Neural crest cell (in vitro differentiated cells): ENCODE results near the gene NOTO. TPM values are rescaled to one million over a fixed set of nuclear protein-coding genes. Genes with fewer than 3 reads are reported as not detected.
A peak's percentile ranks its signal among the peaks of the same experiment; 100 is the strongest.

ENCODE experiments used
- DNase-seq: peaks from one replicate; pipeline ENCODE4 v3.0.0; 2021; ENCODE audit warnings: low read depth, mixed read lengths, low spot score
- H3K27ac Mint-ChIP-seq: one replicate; pipeline ENCODE4 v1.8.0; 2021; ENCODE audit warnings: mild to moderate bottlenecking, mixed read lengths; ENCODE audit not compliant: unreplicated experiment
- H3K27me3 Mint-ChIP-seq: 2 replicates; pipeline ENCODE4 v1.8.0; 2021; ENCODE audit warnings: low read depth, mild to moderate bottlenecking, mixed read lengths
- H3K36me3 Mint-ChIP-seq: 2 replicates; pipeline ENCODE4 v1.8.0; 2021; ENCODE audit warnings: low read depth, mild to moderate bottlenecking, mixed read lengths
- H3K4me1 Mint-ChIP-seq: 2 replicates; pipeline ENCODE4 v1.8.0; 2021; ENCODE audit warnings: mixed read lengths
- H3K4me3 Mint-ChIP-seq: one replicate; pipeline ENCODE4 v1.8.0; 2021; ENCODE audit warnings: mild to moderate bottlenecking, mixed read lengths
- H3K9me3 Mint-ChIP-seq: 2 replicates; pipeline ENCODE4 v1.8.0; 2021; ENCODE audit warnings: mixed read lengths
- total RNA-seq: library from RNA; stranded (reverse); gene quantifications from 2 replicates; pipeline ENCODE4 v1.2.1, GENCODE V29; 2021
- TF ChIP-seq, protein P1 (sequence below): fragments of 200-600 bp; sonication (generic); conservative IDR thresholded peaks from 2 replicates; pipeline ENCODE4 v1.5.0; 2021; ENCODE audit warnings: antibody characterized with exemption, mild to moderate bottlenecking

The NOTO gene
- total RNA-seq, 1 donor from 2014 or later, result not detected

DNA sequence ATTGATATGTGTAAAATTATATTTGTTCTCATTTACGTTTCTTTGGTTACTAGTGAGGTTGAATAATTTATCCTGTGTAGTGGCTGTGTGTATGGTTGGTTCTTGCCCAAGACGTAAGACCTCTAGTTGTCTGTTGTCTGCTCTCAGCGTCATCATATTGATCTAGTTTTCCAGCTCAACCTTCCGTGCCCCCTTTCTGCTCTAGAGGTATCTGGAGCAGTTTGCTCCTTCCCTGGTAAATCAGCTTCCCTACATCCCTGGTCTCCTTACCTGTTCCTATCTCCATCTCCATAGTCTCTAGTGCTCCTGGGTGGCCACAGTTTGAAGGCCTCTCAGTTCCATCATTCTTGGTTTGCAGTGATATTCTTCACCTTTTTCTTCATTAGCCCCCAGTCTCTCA lies 12.9 kb downstream of the NOTO start:
- peaks cover 3% of the 10 kb centered on the region for H3K27me3 Mint-ChIP-seq
- TF ChIP-seq, protein P1, sequence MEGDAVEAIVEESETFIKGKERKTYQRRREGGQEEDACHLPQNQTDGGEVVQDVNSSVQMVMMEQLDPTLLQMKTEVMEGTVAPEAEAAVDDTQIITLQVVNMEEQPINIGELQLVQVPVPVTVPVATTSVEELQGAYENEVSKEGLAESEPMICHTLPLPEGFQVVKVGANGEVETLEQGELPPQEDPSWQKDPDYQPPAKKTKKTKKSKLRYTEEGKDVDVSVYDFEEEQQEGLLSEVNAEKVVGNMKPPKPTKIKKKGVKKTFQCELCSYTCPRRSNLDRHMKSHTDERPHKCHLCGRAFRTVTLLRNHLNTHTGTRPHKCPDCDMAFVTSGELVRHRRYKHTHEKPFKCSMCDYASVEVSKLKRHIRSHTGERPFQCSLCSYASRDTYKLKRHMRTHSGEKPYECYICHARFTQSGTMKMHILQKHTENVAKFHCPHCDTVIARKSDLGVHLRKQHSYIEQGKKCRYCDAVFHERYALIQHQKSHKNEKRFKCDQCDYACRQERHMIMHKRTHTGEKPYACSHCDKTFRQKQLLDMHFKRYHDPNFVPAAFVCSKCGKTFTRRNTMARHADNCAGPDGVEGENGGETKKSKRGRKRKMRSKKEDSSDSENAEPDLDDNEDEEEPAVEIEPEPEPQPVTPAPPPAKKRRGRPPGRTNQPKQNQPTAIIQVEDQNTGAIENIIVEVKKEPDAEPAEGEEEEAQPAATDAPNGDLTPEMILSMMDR, result no peak
- peak overlapping the region; percentile 92 for H3K4me3 Mint-ChIP-seq
- H3K36me3 Mint-ChIP-seq, result no peaks in the 10 kb centered on the region
- H3K9me3 Mint-ChIP-seq, result no peaks in the 10 kb centered on the region
- peaks cover 30% of the 10 kb centered on the region for H3K4me1 Mint-ChIP-seq
- no peak for DNase-seq
- H3K27ac Mint-ChIP-seq, result no peak overlapping the region

DNA sequence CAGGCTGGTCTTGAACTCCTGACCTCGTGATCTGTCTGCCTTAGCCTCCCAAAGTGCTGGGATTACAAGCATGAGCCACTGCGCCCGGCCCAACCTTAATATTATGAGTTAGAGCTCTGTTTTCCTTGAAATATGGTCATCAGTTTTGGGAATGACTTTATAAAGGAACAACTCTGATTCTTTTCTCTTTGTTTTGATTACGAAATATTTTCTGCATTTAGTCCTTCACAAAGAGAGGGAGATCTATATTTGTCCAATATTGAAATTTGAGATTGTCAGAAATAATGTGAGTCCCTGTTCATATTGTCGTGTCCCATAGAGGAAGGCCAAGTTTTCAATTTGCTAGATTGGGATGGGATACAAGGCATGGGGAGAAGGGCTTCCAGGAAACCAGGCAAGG lies 14.8 kb downstream of the NOTO start:
- Mint-ChIP-seq H3K36me3 (no peaks in the 10 kb centered on the region), H3K27ac (no peak overlapping the region), H3K27me3 (no peaks in the 10 kb centered on the region), H3K9me3 (no peaks in the 10 kb centered on the region), H3K4me1 (peaks cover 30% of the 10 kb centered on the region), H3K4me3 (peak overlapping the region; percentile 21)
- TF ChIP-seq, protein P1, result no peak
- no peak for DNase-seq

DNA sequence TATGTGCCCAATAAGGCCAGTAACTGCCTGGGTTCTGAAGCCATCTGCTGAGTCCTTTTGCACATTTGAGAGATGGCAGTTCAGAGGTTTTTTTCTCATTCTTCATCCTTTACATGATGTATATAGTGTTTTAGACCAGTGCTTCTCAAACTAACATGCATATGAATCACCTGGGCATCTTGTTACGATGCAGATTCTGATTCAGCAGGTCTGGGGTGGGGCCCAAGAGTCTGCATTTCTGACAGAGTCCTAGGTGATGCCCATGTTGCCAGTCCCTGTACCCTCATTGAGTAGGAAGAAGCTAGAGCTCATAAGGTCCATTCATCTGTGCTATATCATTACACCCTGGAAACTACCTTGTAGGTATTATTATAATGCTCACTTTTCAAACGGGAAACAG lies 15.5 kb downstream of the NOTO start:
- Mint-ChIP-seq H3K4me1 (peaks cover 26% of the 10 kb centered on the region), H3K27ac (no peak overlapping the region), H3K27me3 (no peaks in the 10 kb centered on the region), H3K36me3 (no peaks in the 10 kb centered on the region), H3K9me3 (no peaks in the 10 kb centered on the region), H3K4me3 (peak overlapping the region; percentile 38)
- DNase-seq, result no peak
- TF ChIP-seq, protein P1, result no peak

GRCh38 chr2:73218298-73218697 lies 15.9 kb downstream of the NOTO start:
- H3K27ac Mint-ChIP-seq, result no peak overlapping the region
- H3K36me3 Mint-ChIP-seq, result no peaks in the 10 kb centered on the region
- TF ChIP-seq, protein P1, result no peak
- DNase-seq, result no peak
- H3K4me3 Mint-ChIP-seq, result no peak overlapping the region
- no peaks in the 10 kb centered on the region for H3K27me3 Mint-ChIP-seq
- H3K9me3 Mint-ChIP-seq, result no peaks in the 10 kb centered on the region
- peaks cover 25% of the 10 kb centered on the region for H3K4me1 Mint-ChIP-seq

- H3K36me3 Mint-ChIP-seq, result no peaks in the 10 kb centered on the region
- no peak for DNase-seq
- TF ChIP-seq, protein P1, result no peak
- no peaks in the 10 kb centered on the region for H3K4me1 Mint-ChIP-seq
- H3K4me3 Mint-ChIP-seq, result no peak overlapping the region
- no peak overlapping the region for H3K27ac Mint-ChIP-seq
- H3K27me3 Mint-ChIP-seq, result no peaks in the 10 kb centered on the region
- H3K9me3 Mint-ChIP-seq, result no peaks in the 10 kb centered on the region
Observed at GRCh38 chr2:73223821-73224220, 21.4 kb downstream of the NOTO start.
